GM19043 (cell line): ENCODE results near the gene CRB1.
A peak's percentile ranks its signal among the peaks of the same experiment; 100 is the strongest.
"Not testable (repeated sequence)": the region's sequence is repeated elsewhere in the genome, so short reads cannot be mapped to it uniquely, and the experiment has no call there.

ENCODE experiments used
- ATAC-seq: cut with Tn5 transposase; IDR thresholded peaks from one replicate; pipeline ENCODE4 v1.9.1; 2021; ENCODE audit warnings: low read depth; ENCODE audit not compliant: unreplicated experiment

CRB1 gene

DNA sequence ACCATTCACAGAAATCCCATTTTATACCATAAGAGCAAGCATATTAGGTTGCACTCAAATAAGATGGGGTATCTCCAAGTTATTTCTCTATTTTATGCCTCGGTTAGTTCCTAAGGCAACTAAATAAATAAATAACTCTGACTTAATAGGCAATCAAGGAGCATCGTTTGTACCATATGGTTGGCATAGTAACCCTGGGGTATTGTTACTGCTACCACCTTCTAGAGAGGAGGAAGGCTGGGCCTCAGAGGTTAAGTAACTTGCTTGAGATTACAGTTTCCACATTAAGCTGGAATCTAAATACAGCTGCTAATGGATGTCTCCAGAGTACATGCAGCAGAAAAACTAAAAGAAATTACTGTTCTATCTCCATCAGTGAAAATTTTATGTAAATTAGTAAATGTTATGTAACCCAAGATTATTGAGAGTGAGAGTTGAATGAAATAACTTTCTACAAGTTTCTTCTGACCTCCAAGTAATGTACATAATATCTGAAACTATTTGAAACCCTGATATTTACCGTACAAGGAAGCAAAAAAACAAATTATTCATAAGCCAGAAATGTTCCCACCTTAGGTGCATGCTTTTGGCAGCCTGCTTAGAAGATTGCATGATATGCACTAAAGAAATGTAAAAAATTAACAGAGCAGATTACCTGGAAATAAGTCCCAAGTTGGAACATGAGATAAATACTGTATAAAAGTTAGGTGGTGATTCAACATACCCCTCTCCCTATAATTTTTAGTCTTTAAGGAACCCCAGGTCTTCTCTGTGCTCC, 127.0 kb downstream of the CRB1 start:
- ATAC-seq: no peak

DNA sequence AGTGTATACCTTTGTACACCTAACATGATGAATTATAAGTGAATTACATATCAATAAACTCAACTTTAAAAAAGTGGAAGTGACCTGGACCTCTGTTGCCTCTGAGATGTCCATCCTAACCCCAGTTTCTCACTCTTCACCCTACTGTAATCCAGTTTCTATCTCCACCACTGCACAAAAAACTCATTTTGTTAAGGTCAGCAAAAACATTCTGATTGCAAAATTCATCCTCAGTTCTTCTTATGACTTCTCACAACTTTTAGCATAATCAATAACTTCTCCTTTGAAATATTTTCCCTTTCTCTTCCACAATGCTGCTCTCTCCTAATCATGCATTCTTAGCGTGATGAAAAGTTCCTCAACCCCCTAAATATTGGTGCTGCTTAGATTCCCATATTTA, 129.8 kb downstream of the CRB1 start:
- no peak for ATAC-seq

- peak; percentile 57 for ATAC-seq
These were observed 131.9 kb downstream of the CRB1 start for GRCh38 chr1:197399755-197400521.

DNA sequence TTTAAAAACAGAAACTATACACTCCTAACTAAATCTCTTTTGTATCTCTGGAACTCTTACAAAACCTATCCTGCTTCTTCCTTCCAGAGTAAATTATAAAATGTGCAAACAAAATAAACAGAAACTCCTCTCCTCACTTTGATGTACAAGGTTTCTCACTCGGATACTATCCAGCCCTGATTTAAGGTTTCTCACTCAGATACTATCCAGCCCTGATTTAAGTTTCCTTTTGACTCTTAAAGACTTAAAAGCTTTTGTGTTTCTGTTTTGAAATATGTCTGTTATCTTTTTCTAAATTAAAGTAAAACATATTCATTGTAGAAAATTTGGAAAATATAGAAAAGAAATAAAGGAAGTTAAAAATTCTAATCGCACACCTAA, 132.5 kb downstream of the CRB1 start:
- ATAC-seq: no peak

DNA sequence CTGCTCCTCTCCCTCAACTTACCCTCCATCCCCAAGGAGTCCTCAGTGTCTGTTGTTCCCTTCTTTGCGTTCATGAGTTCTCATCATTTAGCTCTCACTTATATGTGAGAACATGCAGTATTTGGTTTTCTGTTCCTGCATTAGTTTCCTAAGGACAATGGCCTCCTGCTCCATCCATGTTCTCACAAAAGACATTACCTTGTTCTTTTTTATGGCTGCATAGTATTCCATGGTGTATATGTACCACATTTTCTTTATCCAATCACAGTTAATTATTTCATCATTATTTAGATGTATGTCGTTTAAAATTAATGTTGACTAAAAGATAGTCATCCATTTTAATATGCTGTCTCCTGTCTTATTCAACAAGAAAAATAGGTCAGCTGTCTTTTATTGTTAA, 134.1 kb downstream of the CRB1 start:
- no peak for ATAC-seq

- ATAC-seq: not testable (repeated sequence)
These were observed 136.7 kb downstream of the CRB1 start for GRCh38 chr1:197404774-197405173.

DNA sequence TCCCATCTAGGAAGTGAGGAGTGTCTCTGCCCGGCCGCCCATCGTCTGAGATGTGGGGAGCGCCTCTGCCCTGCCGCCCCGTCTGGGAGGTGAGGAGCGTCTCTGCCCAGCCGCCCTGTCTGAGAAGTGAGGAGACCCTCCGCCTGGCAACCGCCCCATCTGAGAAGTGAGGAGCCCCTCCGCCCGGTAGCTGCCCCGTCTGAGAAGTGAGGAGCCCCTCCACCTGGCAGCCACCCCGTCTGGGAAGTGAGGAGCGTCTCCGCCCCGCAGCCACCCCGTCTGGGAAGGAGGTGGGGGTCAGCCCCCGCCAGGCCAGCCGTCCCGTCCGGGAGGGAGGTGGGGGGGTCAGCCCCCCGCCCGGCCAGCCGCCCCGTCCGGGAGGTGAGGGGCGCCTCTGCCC, 137.6 kb downstream of the CRB1 start:
- ATAC-seq: not testable (repeated sequence)

GRCh38 chr1:197413564-197413963, 145.5 kb downstream of the CRB1 start:
- no peak for ATAC-seq

- no peak for ATAC-seq
These were observed 147.2 kb downstream of the CRB1 start for GRCh38 chr1:197415221-197415620.

DNA sequence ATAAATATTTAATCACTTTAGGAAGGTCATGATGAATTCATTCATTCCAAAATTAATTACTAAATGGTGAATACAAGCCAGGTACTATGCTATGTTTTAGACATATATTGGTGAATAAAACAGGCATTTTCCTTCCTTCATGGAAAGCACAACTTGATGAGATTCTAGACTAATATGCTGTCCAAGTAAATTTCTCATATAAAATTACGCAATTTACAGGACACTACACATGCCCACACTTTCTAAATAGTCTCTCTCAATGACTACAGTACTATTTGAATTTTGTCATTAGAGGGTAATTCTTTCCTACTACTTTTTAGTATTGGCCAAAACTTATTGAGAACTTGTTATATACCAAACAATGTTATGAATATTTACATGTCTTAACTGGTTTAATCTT, 150.6 kb downstream of the CRB1 start:
- ATAC-seq: no peak

DNA sequence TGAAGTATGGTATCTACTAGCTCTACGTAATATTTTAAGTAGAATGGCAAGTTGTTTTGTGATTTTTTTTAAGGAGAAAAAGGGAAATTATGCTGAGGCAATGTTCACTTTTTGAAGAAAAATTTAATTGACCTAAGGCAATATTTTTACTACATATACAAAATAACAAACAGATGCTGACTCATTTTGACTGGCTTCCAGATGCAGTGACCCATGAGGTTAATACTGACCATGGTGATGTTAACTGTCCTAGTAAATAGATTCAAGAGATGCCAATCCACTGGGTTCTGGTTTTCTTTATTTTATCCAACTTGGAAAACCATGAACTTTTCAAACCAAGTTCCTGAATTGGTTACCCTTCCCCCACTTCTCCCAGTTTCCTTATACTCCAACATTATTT, 154.9 kb downstream of the CRB1 start:
- ATAC-seq: no peak

DNA sequence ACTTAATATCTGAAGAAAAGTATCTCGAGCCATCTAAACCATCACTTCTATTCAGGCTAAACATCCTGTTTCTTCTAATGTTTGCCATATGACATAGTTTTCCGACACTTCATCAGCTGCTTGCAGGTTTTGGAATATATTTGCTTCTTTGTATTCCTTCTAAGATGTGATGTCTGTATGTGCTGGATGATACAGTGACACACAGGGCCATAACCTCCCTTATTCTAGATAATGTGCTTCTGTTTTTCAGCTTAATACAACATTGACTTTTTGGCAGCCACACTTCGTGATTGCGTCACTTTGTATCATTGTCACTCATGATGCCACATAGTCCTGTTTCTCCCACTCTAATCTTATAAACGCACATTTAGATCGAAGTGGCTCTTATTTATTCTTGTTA, 156.3 kb downstream of the CRB1 start:
- ATAC-seq: no peak

DNA sequence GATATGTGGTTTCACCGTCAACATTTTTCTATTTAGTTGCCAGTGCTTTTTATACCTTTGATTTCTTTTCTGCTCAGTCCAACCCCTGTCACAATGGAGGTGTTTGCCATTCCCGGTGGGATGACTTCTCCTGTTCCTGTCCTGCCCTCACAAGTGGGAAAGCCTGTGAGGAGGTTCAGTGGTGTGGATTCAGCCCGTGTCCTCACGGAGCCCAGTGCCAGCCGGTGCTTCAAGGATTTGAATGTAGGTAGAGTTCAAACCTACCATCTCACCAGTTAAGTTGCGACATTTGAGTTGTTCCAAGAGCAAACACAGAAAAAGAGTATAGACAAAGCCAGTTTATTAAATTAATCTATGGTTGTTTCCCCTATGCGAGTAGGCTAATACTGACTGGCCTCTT, 161.3 kb downstream of the CRB1 start:
- ATAC-seq: no peak

GRCh38 chr1:197435224-197435623, 167.2 kb downstream of the CRB1 start:
- no peak for ATAC-seq

- ATAC-seq: no peak
These were observed 169.5 kb downstream of the CRB1 start for GRCh38 chr1:197437601-197438000.

- no peak for ATAC-seq
These were observed 170.1 kb downstream of the CRB1 start for GRCh38 chr1:197438010-197438790.

- no peak for ATAC-seq
These were observed 171.7 kb downstream of the CRB1 start for GRCh38 chr1:197439708-197440280.

GRCh38 chr1:197440715-197441114, 172.7 kb downstream of the CRB1 start:
- ATAC-seq: no peak

- no peak for ATAC-seq
These were observed 174.0 kb downstream of the CRB1 start for GRCh38 chr1:197441999-197442414.

DNA sequence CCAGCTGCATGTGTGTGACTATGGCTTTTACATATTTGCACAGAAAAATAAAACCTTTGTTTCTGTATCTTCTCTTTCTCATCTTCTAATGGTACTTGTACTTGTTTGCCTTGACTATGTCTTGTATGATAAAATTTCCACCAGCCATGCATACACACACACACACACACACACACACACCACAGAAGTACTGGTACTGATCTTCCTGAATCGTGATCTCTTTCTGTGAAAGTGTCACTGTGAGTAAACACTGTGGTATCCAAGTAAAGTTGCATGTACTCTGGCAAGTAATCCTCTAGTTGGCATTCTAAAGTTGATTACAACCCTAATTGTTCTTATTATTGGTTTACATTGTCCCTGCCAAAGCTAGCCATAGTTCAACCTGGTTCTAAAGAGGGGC, 176.7 kb downstream of the CRB1 start:
- no peak for ATAC-seq
